GM12878 (cell line): ENCODE data around the gene TSPAN31. TPM values are rescaled to one million over a fixed set of nuclear protein-coding genes. Genes with fewer than 3 reads are reported as not detected.

Experiments
- ATAC-seq: fragments of 200-7000 bp; cut with Tn5 transposase; 3 replicates; pipeline ENCODE4 v1.9.1; 2020; ENCODE audit warnings: mild to moderate bottlenecking, moderate library complexity
- BruUV-seq: library from RNA; stranded (reverse); fragments of 400-500 nt; replicated peaks from 2 replicates; lab custom pipeline; 2021; lab: Mats Ljungman, UMichigan
- CTCF ChIA-PET: fragments of 300-600 bp; sonication (Branson Sonifier 250); formaldehyde crosslinking; extraction: SDS; loops from one replicate; lab custom pipeline; 2021; ENCODE audit warnings: inconsistent platforms; lab: Yijun Ruan, JAX
- POLR2A ChIA-PET: fragments of 350-600 bp; formaldehyde crosslinking; extraction: SDS; loops from one replicate; lab custom pipeline; 2021; ENCODE audit warnings: inconsistent platforms; lab: Charles Lee
- RAD21 ChIA-PET: fragments of 300-600 bp; sonication (Branson Sonifier 250); formaldehyde crosslinking; loops from one replicate; lab custom pipeline; 2023; ENCODE audit warnings: antibody characterized with exemption; ENCODE audit not compliant: unreplicated experiment; lab: Charles Lee
- SMC1A ChIA-PET: fragments of 300-600 bp; sonication (Branson Sonifier 250); formaldehyde crosslinking; loops from one replicate; lab custom pipeline; 2023; ENCODE audit not compliant: unreplicated experiment, uncharacterized antibody; lab: Charles Lee
- DNase-seq: peaks from one replicate; pipeline ENCODE4 v3.0.0-alpha.2; 2011; ENCODE audit warnings: low read depth, low spot score
- FAIRE-seq: peaks from 3 replicates; lab custom pipeline; 2011; peaks lifted over from hg19 to GRCh38; lab: Jason Lieb, UNC
- H2AFZ ChIP-seq: 2 replicates; pipeline ENCODE4 v1.6.0; 2011; ENCODE audit warnings: low read depth, low read length, control low read depth; ENCODE audit not compliant: control insufficient read depth
- H3K27ac ChIP-seq: 2 replicates; pipeline ENCODE4 v1.5.1; 2011; ENCODE audit warnings: control low read depth; ENCODE audit not compliant: control insufficient read depth, insufficient read depth
- H3K27me3 ChIP-seq, 2 experiments: replicated peaks in 1 of 2; 2 replicates each; pipeline versions ENCODE4 v1.6.0 to v1.6.1; 2011; ENCODE audit warnings: low read length in 1 of 2; ENCODE audit not compliant: control insufficient read depth in 2 of 2, insufficient read depth in 2 of 2
- H3K36me3 ChIP-seq, 2 experiments: 2 replicates each; pipeline ENCODE4 v1.5.1; 2011; ENCODE audit warnings: low read length in 1 of 2; ENCODE audit not compliant: control insufficient read depth in 2 of 2, insufficient read depth in 2 of 2
- H3K4me1 ChIP-seq: 2 replicates; pipeline ENCODE4 v1.6.1; 2011; ENCODE audit warnings: mild to moderate bottlenecking, low read length, moderate library complexity, mixed read lengths; ENCODE audit not compliant: control insufficient read depth, insufficient read depth
- H3K4me2 ChIP-seq: 2 replicates; pipeline ENCODE4 v1.6.0; 2011; ENCODE audit warnings: control low read depth; ENCODE audit not compliant: control insufficient read depth, insufficient read depth
- H3K4me3 ChIP-seq: fragments of 200-600 bp; sonication (generic); 2 replicates; pipeline ENCODE4 v1.5.1; 2016
- H3K79me2 ChIP-seq: 2 replicates; pipeline ENCODE4 v1.6.0; 2011; ENCODE audit warnings: low read length; ENCODE audit not compliant: control insufficient read depth, insufficient read depth
- H3K9ac ChIP-seq: 2 replicates; pipeline ENCODE4 v1.8.0; 2011; ENCODE audit warnings: low read length, control low read depth, mixed read lengths; ENCODE audit not compliant: control insufficient read depth, insufficient read depth
- H3K9me3 ChIP-seq: replicated peaks from 3 replicates; pipeline ENCODE4 v1.5.1; 2011; ENCODE audit warnings: mild to moderate bottlenecking, low read length; ENCODE audit not compliant: control insufficient read depth, insufficient read depth
- H4K20me1 ChIP-seq: 2 replicates; pipeline ENCODE4 v1.6.0; 2011; ENCODE audit not compliant: control insufficient read depth, insufficient read depth
- EED ChIP-seq: sonication (generic); IDR thresholded peaks from 2 replicates; pipeline ENCODE4 v1.6.1; 2016; ENCODE audit warnings: antibody characterized with exemption, low read depth
- FOXK2 ChIP-seq: fragments of 450-650 bp; IDR thresholded peaks from 2 replicates; pipeline ENCODE4 v1.6.1; 2017; ENCODE audit warnings: mild to moderate bottlenecking, moderate library complexity
- HDGF ChIP-seq: fragments of 450-650 bp; IDR thresholded peaks from 2 replicates; pipeline ENCODE4 v1.6.1; 2016; ENCODE audit warnings: antibody characterized with exemption
- KLF5 ChIP-seq: fragments of 450-650 bp; IDR thresholded peaks from 2 replicates; pipeline ENCODE4 v1.6.1; 2014; ENCODE audit warnings: mild to moderate bottlenecking; ENCODE audit not compliant: partially characterized antibody
- PAX8 ChIP-seq: fragments of 450-650 bp; IDR thresholded peaks from 2 replicates; pipeline ENCODE4 v1.6.1; 2017; ENCODE audit warnings: mild to moderate bottlenecking, moderate library complexity
- RAD51 ChIP-seq: fragments of 450-650 bp; IDR thresholded peaks from 2 replicates; pipeline ENCODE4 v1.6.1; 2016; ENCODE audit warnings: moderate library complexity, mild to moderate bottlenecking, inconsistent platforms
- SKIL ChIP-seq: fragments of 450-650 bp; IDR thresholded peaks from 2 replicates; pipeline ENCODE4 v1.6.1; 2017; ENCODE audit warnings: mild to moderate bottlenecking, low read depth, inconsistent platforms; ENCODE audit not compliant: poor library complexity, severe bottlenecking
- SMARCA5 ChIP-seq: fragments of 450-650 bp; IDR thresholded peaks from 2 replicates; pipeline ENCODE4 v1.6.1; 2017; ENCODE audit warnings: mild to moderate bottlenecking
- SMC3 ChIP-seq: IDR thresholded peaks from 2 replicates; pipeline ENCODE4 v1.6.1; 2011; ENCODE audit warnings: low read length, improper control_type of control experiment, borderline replicate concordance
- SP1 ChIP-seq: IDR thresholded peaks from one replicate; pipeline ENCODE4 v1.6.1; 2011; ENCODE audit warnings: low read depth, low read length
- SRF ChIP-seq, 2 experiments: IDR thresholded peaks; 2 replicates each; pipeline ENCODE4 v1.6.1; 2011; ENCODE audit warnings: low read depth in 2 of 2, low read length in 2 of 2, mild to moderate bottlenecking in 1 of 2, moderate library complexity in 1 of 2
- YBX1 ChIP-seq: fragments of 450-650 bp; IDR thresholded peaks from 2 replicates; pipeline ENCODE4 v1.6.1; 2016; ENCODE audit warnings: antibody characterized with exemption
- WGBS: methylation state at CpG from one replicate; pipeline ENCODE4 v1.1.6; 2016; ENCODE audit warnings: low lambda C conversion rate; ENCODE audit not compliant: insufficient replicate concordance, insufficient coverage; ENCODE audit errors: missing lambda C conversion rate; 5-methylcytosine and 5-hydroxymethylcytosine counted together
- in situ Hi-C: fragments of 300-500 bp; cut with MboI; formaldehyde crosslinking; loops from 9 replicates; pipeline ENCODE4 v1.14.3; 2018; ENCODE audit warnings: mixed read lengths
- intact Hi-C: fragments of 100-400 bp; cut with micrococcal nuclease; formaldehyde crosslinking; loops from one replicate; pipeline ENCODE4 v1.14.2; 2022; ENCODE audit not compliant: unreplicated experiment
- polyA plus RNA-seq, 11 experiments: library from polyadenylated mRNA; depleted of rRNA in 4 of 11; unstranded in 6 of 11; stranded (reverse) in 5 of 11; fragments of >200 nt; fragmentation: Nextera tagmentation in 4 of 11; fragmentation: Illumina TruSeq in 1 of 11; extraction: Ambion mirVana in 4 of 11; extraction: Trizol in 1 of 11; gene quantifications; 1 replicate in 1 of 11; 2 replicates in 10 of 11; pipeline versions ENCODE4 v1.2.1 to v1.2.3, GENCODE V29; 2011 to 2016; ENCODE audit warnings: inconsistent platforms in 2 of 11, missing spikeins in 2 of 11, low read depth in 1 of 11
- total RNA-seq, 4 experiments: library from RNA; depleted of rRNA in 3 of 4; stranded (reverse); fragments of >200 nt in 3 of 4; fragmentation: Illumina TruSeq in 1 of 4; extraction: Trizol in 1 of 4; gene quantifications; 2 replicates each; pipeline versions ENCODE4 v1.2.1 to v1.2.3, GENCODE V29; 2013 to 2021
- TF ChIP-seq, protein P1 (sequence below): fragments of 450-650 bp; formaldehyde crosslinking; IDR thresholded peaks from 2 replicates; pipeline ENCODE4 v1.4.0; 2020; ENCODE audit warnings: mild to moderate bottlenecking, moderate library complexity
- TF ChIP-seq, protein P2 (sequence below): fragments of 450-650 bp; conservative IDR thresholded peaks from 2 replicates; pipeline ENCODE4 v1.6.1; 2017; ENCODE audit warnings: mild to moderate bottlenecking, moderate library complexity

Gene TSPAN31
- total and polyA plus RNA-seq, 10 of the 15 experiments (the other 5 are each of a cell fraction or from before 2014, with no cell fraction given): 11.8 to 32.2 (median 24.7) TPM

DNA sequence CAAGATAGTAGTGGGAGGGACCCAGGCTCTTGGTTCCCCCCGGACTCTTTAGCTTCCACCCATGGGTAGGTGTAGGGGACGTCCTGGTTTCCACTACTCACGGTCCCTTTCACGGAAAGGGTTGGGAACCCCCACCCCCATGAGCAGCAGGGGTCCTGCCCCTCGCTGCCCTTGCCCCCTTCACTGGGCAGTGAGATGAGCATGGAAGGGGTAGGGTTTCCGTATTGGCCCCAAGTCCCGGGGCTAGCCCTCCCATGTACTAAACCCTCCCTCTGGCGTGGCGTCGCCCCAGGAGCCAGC lies 19.0 kb upstream of the TSPAN31 start:
- ChIA-PET SMC1A (no interaction called here), POLR2A (no interaction called here), CTCF (interaction anchor here (1.6 kb wide), 1 partner anchor 17 kb away, joined by 5 read pairs; no protein-coding TSS in a partner anchor), RAD21 (no interaction called here)
- in situ Hi-C loops (no loop called here), intact Hi-C loops (no loop called here)
- ATAC-seq (no peak), DNase-seq (no peak), FAIRE-seq (no peak)
- Histone ChIP-seq H3K4me1 (no peaks in the 10 kb centered on the region), H3K4me2 (no peak overlapping the region), H3K27ac (no peak overlapping the region), H3K9me3 (no peaks in the 10 kb centered on the region), H3K4me3 (no peak overlapping the region), H3K36me3 (peaks cover 9 to 10% of the 10 kb centered on the region in 2 experiments; a peak in 3 of 4 replicates), H3K9ac (no peak overlapping the region), H3K27me3 (no peaks in the 10 kb centered on the region), H3K79me2 (no peaks in the 10 kb centered on the region), H2AFZ (no peak overlapping the region), H4K20me1 (no peaks in the 10 kb centered on the region)
- TF ChIP-seq PAX8 (no peak), YBX1 (no peak), SMARCA5 (no peak), KLF5 (no peak), SRF (IDR thresholded peaks at IDR 0.05; ENCODE audit: low read depth in 2 of 2, low read length in 2 of 2) (no peak), HDGF (no peak), EED (no peak), FOXK2 (no peak), RAD51 (no peak), SMC3 (no peak), SKIL (no peak), SP1 (no peak)
- TF ChIP-seq, protein P1, sequence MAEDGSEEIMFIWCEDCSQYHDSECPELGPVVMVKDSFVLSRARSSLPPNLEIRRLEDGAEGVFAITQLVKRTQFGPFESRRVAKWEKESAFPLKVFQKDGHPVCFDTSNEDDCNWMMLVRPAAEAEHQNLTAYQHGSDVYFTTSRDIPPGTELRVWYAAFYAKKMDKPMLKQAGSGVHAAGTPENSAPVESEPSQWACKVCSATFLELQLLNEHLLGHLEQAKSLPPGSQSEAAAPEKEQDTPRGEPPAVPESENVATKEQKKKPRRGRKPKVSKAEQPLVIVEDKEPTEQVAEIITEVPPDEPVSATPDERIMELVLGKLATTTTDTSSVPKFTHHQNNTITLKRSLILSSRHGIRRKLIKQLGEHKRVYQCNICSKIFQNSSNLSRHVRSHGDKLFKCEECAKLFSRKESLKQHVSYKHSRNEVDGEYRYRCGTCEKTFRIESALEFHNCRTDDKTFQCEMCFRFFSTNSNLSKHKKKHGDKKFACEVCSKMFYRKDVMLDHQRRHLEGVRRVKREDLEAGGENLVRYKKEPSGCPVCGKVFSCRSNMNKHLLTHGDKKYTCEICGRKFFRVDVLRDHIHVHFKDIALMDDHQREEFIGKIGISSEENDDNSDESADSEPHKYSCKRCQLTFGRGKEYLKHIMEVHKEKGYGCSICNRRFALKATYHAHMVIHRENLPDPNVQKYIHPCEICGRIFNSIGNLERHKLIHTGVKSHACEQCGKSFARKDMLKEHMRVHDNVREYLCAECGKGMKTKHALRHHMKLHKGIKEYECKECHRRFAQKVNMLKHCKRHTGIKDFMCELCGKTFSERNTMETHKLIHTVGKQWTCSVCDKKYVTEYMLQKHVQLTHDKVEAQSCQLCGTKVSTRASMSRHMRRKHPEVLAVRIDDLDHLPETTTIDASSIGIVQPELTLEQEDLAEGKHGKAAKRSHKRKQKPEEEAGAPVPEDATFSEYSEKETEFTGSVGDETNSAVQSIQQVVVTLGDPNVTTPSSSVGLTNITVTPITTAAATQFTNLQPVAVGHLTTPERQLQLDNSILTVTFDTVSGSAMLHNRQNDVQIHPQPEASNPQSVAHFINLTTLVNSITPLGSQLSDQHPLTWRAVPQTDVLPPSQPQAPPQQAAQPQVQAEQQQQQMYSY (CRISPR knock-in tag): no peak
- TF ChIP-seq, protein P2, sequence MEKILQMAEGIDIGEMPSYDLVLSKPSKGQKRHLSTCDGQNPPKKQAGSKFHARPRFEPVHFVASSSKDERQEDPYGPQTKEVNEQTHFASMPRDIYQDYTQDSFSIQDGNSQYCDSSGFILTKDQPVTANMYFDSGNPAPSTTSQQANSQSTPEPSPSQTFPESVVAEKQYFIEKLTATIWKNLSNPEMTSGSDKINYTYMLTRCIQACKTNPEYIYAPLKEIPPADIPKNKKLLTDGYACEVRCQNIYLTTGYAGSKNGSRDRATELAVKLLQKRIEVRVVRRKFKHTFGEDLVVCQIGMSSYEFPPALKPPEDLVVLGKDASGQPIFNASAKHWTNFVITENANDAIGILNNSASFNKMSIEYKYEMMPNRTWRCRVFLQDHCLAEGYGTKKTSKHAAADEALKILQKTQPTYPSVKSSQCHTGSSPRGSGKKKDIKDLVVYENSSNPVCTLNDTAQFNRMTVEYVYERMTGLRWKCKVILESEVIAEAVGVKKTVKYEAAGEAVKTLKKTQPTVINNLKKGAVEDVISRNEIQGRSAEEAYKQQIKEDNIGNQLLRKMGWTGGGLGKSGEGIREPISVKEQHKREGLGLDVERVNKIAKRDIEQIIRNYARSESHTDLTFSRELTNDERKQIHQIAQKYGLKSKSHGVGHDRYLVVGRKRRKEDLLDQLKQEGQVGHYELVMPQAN: no peak
- 91% methylated on average over 10 of the region's 10 CpGs for WGBS
- BruUV-seq: no TSS peak
